Hepatocyte (in vitro differentiated cells): ENCODE results near the gene HOXD13.

Experiments
- EZH2 ChIP-seq: fragments of 200-600 bp; sonication (generic); IDR thresholded peaks from 2 replicates; pipeline ENCODE4 v1.6.1; 2016; ENCODE audit warnings: antibody characterized with exemption, mild to moderate bottlenecking, borderline replicate concordance
- TF ChIP-seq, protein P1 (sequence below): fragments of 200-600 bp; sonication (generic); IDR thresholded peaks from 2 replicates; pipeline ENCODE4 v1.5.1; 2016; ENCODE audit warnings: antibody characterized with exemption, mild to moderate bottlenecking; ENCODE audit not compliant: poor library complexity

- no peak for TF ChIP-seq EZH2
- TF ChIP-seq, protein P1, sequence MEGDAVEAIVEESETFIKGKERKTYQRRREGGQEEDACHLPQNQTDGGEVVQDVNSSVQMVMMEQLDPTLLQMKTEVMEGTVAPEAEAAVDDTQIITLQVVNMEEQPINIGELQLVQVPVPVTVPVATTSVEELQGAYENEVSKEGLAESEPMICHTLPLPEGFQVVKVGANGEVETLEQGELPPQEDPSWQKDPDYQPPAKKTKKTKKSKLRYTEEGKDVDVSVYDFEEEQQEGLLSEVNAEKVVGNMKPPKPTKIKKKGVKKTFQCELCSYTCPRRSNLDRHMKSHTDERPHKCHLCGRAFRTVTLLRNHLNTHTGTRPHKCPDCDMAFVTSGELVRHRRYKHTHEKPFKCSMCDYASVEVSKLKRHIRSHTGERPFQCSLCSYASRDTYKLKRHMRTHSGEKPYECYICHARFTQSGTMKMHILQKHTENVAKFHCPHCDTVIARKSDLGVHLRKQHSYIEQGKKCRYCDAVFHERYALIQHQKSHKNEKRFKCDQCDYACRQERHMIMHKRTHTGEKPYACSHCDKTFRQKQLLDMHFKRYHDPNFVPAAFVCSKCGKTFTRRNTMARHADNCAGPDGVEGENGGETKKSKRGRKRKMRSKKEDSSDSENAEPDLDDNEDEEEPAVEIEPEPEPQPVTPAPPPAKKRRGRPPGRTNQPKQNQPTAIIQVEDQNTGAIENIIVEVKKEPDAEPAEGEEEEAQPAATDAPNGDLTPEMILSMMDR, result no peak
Observed at GRCh38 chr2:176135035-176135440, 42.5 kb downstream of the HOXD13 start.
